ENCODE data around the gene KSR2.
"Not testable (repeated sequence)": the region's sequence is repeated elsewhere in the genome, so short reads cannot be mapped to it uniquely, and the experiment has no call there.

The KSR2 gene

GRCh38 chr12:117892441-117892840 is 76.3 kb downstream of the KSR2 start:
- Histone ChIP-seq H3K4me3 (ENCODE audit: insufficient read depth, low read depth, low read length) (no peak overlapping the region), H3K36me3 (ENCODE audit: control insufficient read depth, insufficient read depth, low read length) (no peaks in the 10 kb centered on the region), H3K4me1 (ENCODE audit: control insufficient read depth, insufficient read depth, low read length) (no peaks in the 10 kb centered on the region), H3K27ac (ENCODE audit: insufficient read depth, low read depth, low read length, poor library complexity, severe bottlenecking) (no peak overlapping the region), H3K27me3 (ENCODE audit: control insufficient read depth, insufficient read depth, low read length, poor library complexity, severe bottlenecking) (no peaks in the 10 kb centered on the region), H3K9me3 (ENCODE audit: control insufficient read depth, low read length) (no peaks in the 10 kb centered on the region)

- not testable (repeated sequence) for H3K4me3 ChIP-seq (ENCODE audit: insufficient read depth, low read depth, low read length); H3K36me3 ChIP-seq (ENCODE audit: control insufficient read depth, insufficient read depth, low read length); H3K27ac ChIP-seq (ENCODE audit: insufficient read depth, low read depth, low read length, poor library complexity, severe bottlenecking); H3K9me3 ChIP-seq (ENCODE audit: control insufficient read depth, low read length); H3K27me3 ChIP-seq (ENCODE audit: control insufficient read depth, insufficient read depth, low read length, poor library complexity, severe bottlenecking); H3K4me1 ChIP-seq (ENCODE audit: control insufficient read depth, insufficient read depth, low read length)
- WGBS, 2 experiments = 94 to 99% methylated on average over 3 of the region's 3 CpGs
These were observed 77.5 kb downstream of the KSR2 start for GRCh38 chr12:117891265-117891664.

GRCh38 chr12:117890644-117891043 is 78.1 kb downstream of the KSR2 start:
- Histone ChIP-seq H3K4me3 (ENCODE audit: insufficient read depth, low read depth, low read length) (no peak overlapping the region), H3K4me1 (ENCODE audit: control insufficient read depth, insufficient read depth, low read length) (no peaks in the 10 kb centered on the region), H3K36me3 (ENCODE audit: control insufficient read depth, insufficient read depth, low read length) (no peaks in the 10 kb centered on the region), H3K9me3 (ENCODE audit: control insufficient read depth, low read length) (no peaks in the 10 kb centered on the region), H3K27ac (ENCODE audit: insufficient read depth, low read depth, low read length, poor library complexity, severe bottlenecking) (no peak overlapping the region), H3K27me3 (ENCODE audit: control insufficient read depth, insufficient read depth, low read length, poor library complexity, severe bottlenecking) (no peaks in the 10 kb centered on the region)
- 84 to 85% methylated on average over 2 of the region's 2 CpGs for WGBS, 2 experiments

GRCh38 chr12:117890137-117890536 is 78.7 kb downstream of the KSR2 start:
- H3K27ac ChIP-seq (ENCODE audit: insufficient read depth, low read depth, low read length, poor library complexity, severe bottlenecking) = no peak overlapping the region
- H3K9me3 ChIP-seq (ENCODE audit: control insufficient read depth, low read length) = no peaks in the 10 kb centered on the region
- H3K4me3 ChIP-seq (ENCODE audit: insufficient read depth, low read depth, low read length) = no peak overlapping the region
- no peaks in the 10 kb centered on the region for H3K36me3 ChIP-seq (ENCODE audit: control insufficient read depth, insufficient read depth, low read length)
- H3K27me3 ChIP-seq (ENCODE audit: control insufficient read depth, insufficient read depth, low read length, poor library complexity, severe bottlenecking) = no peaks in the 10 kb centered on the region
- no peaks in the 10 kb centered on the region for H3K4me1 ChIP-seq (ENCODE audit: control insufficient read depth, insufficient read depth, low read length)
- 92% methylated on average over 2 of the region's 2 CpGs for WGBS, 2 experiments

GRCh38 chr12:117889098-117889497 is 79.7 kb downstream of the KSR2 start:
- H3K27ac ChIP-seq (ENCODE audit: insufficient read depth, low read depth, low read length, poor library complexity, severe bottlenecking) = no peak overlapping the region
- no peaks in the 10 kb centered on the region for H3K27me3 ChIP-seq (ENCODE audit: control insufficient read depth, insufficient read depth, low read length, poor library complexity, severe bottlenecking)
- no peaks in the 10 kb centered on the region for H3K9me3 ChIP-seq (ENCODE audit: control insufficient read depth, low read length)
- H3K4me1 ChIP-seq (ENCODE audit: control insufficient read depth, insufficient read depth, low read length) = no peaks in the 10 kb centered on the region
- 91 to 92% methylated on average over 7 of the region's 7 CpGs for WGBS, 2 experiments
- no peak overlapping the region for H3K4me3 ChIP-seq (ENCODE audit: insufficient read depth, low read depth, low read length)
- no peaks in the 10 kb centered on the region for H3K36me3 ChIP-seq (ENCODE audit: control insufficient read depth, insufficient read depth, low read length)

- H3K27me3 ChIP-seq (ENCODE audit: control insufficient read depth, insufficient read depth, low read length, poor library complexity, severe bottlenecking) = no peaks in the 10 kb centered on the region
- H3K36me3 ChIP-seq (ENCODE audit: control insufficient read depth, insufficient read depth, low read length) = no peaks in the 10 kb centered on the region
- H3K9me3 ChIP-seq (ENCODE audit: control insufficient read depth, low read length) = no peaks in the 10 kb centered on the region
- no peak overlapping the region for H3K27ac ChIP-seq (ENCODE audit: insufficient read depth, low read depth, low read length, poor library complexity, severe bottlenecking)
- H3K4me3 ChIP-seq (ENCODE audit: insufficient read depth, low read depth, low read length) = no peak overlapping the region
- H3K4me1 ChIP-seq (ENCODE audit: control insufficient read depth, insufficient read depth, low read length) = no peaks in the 10 kb centered on the region
- WGBS, 2 experiments = 94 to 98% methylated on average over 3 of the region's 3 CpGs
These were observed 83.6 kb downstream of the KSR2 start for GRCh38 chr12:117885211-117885610.

- no peaks in the 10 kb centered on the region for H3K36me3 ChIP-seq (ENCODE audit: control insufficient read depth, insufficient read depth, low read length)
- H3K27me3 ChIP-seq (ENCODE audit: control insufficient read depth, insufficient read depth, low read length, poor library complexity, severe bottlenecking) = no peaks in the 10 kb centered on the region
- no peaks in the 10 kb centered on the region for H3K9me3 ChIP-seq (ENCODE audit: control insufficient read depth, low read length)
- no peak overlapping the region for H3K27ac ChIP-seq (ENCODE audit: insufficient read depth, low read depth, low read length, poor library complexity, severe bottlenecking)
- H3K4me3 ChIP-seq (ENCODE audit: insufficient read depth, low read depth, low read length) = no peak overlapping the region
- H3K4me1 ChIP-seq (ENCODE audit: control insufficient read depth, insufficient read depth, low read length) = no peaks in the 10 kb centered on the region
- 91 to 92% methylated on average over 3 of the region's 3 CpGs for WGBS, 2 experiments
These were observed 84.6 kb downstream of the KSR2 start for GRCh38 chr12:117884161-117884560.

- Histone ChIP-seq H3K4me1 (ENCODE audit: control insufficient read depth, insufficient read depth, low read length) (peaks cover 10% of the 10 kb centered on the region), H3K27me3 (ENCODE audit: control insufficient read depth, insufficient read depth, low read length, poor library complexity, severe bottlenecking) (no peaks in the 10 kb centered on the region), H3K9me3 (ENCODE audit: control insufficient read depth, low read length) (no peaks in the 10 kb centered on the region)
These were observed 86.1 kb downstream of the KSR2 start for GRCh38 chr12:117882603-117883184.

GRCh38 chr12:117882181-117882580 is 86.6 kb downstream of the KSR2 start:
- 100% methylated on average over 1 of the region's 1 CpG; no CpG with 5 or more reads in 1 of the 2 experiments for WGBS, 2 experiments
- no peaks in the 10 kb centered on the region for H3K27me3 ChIP-seq (ENCODE audit: control insufficient read depth, insufficient read depth, low read length, poor library complexity, severe bottlenecking)
- no peak overlapping the region for H3K27ac ChIP-seq (ENCODE audit: insufficient read depth, low read depth, low read length, poor library complexity, severe bottlenecking)
- H3K9me3 ChIP-seq (ENCODE audit: control insufficient read depth, low read length) = no peaks in the 10 kb centered on the region
- H3K4me1 ChIP-seq (ENCODE audit: control insufficient read depth, insufficient read depth, low read length) = peaks cover 10% of the 10 kb centered on the region
- no peaks in the 10 kb centered on the region for H3K36me3 ChIP-seq (ENCODE audit: control insufficient read depth, insufficient read depth, low read length)
- H3K4me3 ChIP-seq (ENCODE audit: insufficient read depth, low read depth, low read length) = no peak overlapping the region

More at GRCh38 chr12:117882603-117883184, 86.1 kb downstream of the KSR2 start:
- H3K27ac ChIP-seq (ENCODE audit: insufficient read depth, low read depth, low read length, poor library complexity, severe bottlenecking) = no peak overlapping the region
- H3K4me3 ChIP-seq (ENCODE audit: insufficient read depth, low read depth, low read length) = no peak overlapping the region
- H3K36me3 ChIP-seq (ENCODE audit: control insufficient read depth, insufficient read depth, low read length) = no peaks in the 10 kb centered on the region

GRCh38 chr12:117881517-117881916 is 87.3 kb downstream of the KSR2 start:
- no peaks in the 10 kb centered on the region for H3K36me3 ChIP-seq (ENCODE audit: control insufficient read depth, insufficient read depth, low read length)
- peaks cover 10% of the 10 kb centered on the region for H3K4me1 ChIP-seq (ENCODE audit: control insufficient read depth, insufficient read depth, low read length)
- H3K27ac ChIP-seq (ENCODE audit: insufficient read depth, low read depth, low read length, poor library complexity, severe bottlenecking) = no peak overlapping the region
- H3K4me3 ChIP-seq (ENCODE audit: insufficient read depth, low read depth, low read length) = no peak overlapping the region
- H3K9me3 ChIP-seq (ENCODE audit: control insufficient read depth, low read length) = no peaks in the 10 kb centered on the region
- H3K27me3 ChIP-seq (ENCODE audit: control insufficient read depth, insufficient read depth, low read length, poor library complexity, severe bottlenecking) = no peaks in the 10 kb centered on the region

- Histone ChIP-seq H3K27ac (ENCODE audit: insufficient read depth, low read depth, low read length, poor library complexity, severe bottlenecking) (no peak overlapping the region), H3K27me3 (ENCODE audit: control insufficient read depth, insufficient read depth, low read length, poor library complexity, severe bottlenecking) (no peaks in the 10 kb centered on the region), H3K9me3 (ENCODE audit: control insufficient read depth, low read length) (no peaks in the 10 kb centered on the region), H3K36me3 (ENCODE audit: control insufficient read depth, insufficient read depth, low read length) (no peaks in the 10 kb centered on the region), H3K4me3 (ENCODE audit: insufficient read depth, low read depth, low read length) (no peak overlapping the region), H3K4me1 (ENCODE audit: control insufficient read depth, insufficient read depth, low read length) (peaks cover 17% of the 10 kb centered on the region)
- 83 to 87% methylated on average over 8 of the region's 8 CpGs for WGBS, 2 experiments
These were observed 90.2 kb downstream of the KSR2 start for GRCh38 chr12:117878605-117879004.

Measured in ectodermal cell (in vitro differentiated cells).